Skin of body (tissue), 2 donors: Measurements from ENCODE around the gene USP49. TPM values are rescaled to one million over a fixed set of nuclear protein-coding genes. Genes with fewer than 3 reads are reported as not detected.

Source experiments
- DNase-seq: peaks from one replicate; lab custom pipeline; 2025; lab: John Stamatoyannopoulos, UW
- total RNA-seq: library from RNA; depleted of rRNA; stranded (reverse); fragments of >200 nt; gene quantifications from one replicate; pipeline ENCODE4 v1.2.3, GENCODE V29; 2014

Gene USP49
- total RNA-seq, 1 donor from 2014 or later = 5.0 TPM

- DNase-seq = no peak
Observed at GRCh38 chr6:41759106-41759904, 135.9 kb downstream of the USP49 start.

GRCh38 chr6:41758641-41759035 lies 136.5 kb downstream of the USP49 start:
- no peak for DNase-seq

- DNase-seq = no peak
Observed at GRCh38 chr6:41757931-41758640, 137.1 kb downstream of the USP49 start.

- DNase-seq = no peak
Observed at GRCh38 chr6:41757271-41757670, 137.9 kb downstream of the USP49 start.

- DNase-seq = no peak
Observed at GRCh38 chr6:41756354-41756753, 138.8 kb downstream of the USP49 start.

GRCh38 chr6:41755895-41756294 lies 139.3 kb downstream of the USP49 start:
- no peak for DNase-seq

GRCh38 chr6:41750374-41750773 lies 144.8 kb downstream of the USP49 start:
- no peak for DNase-seq

GRCh38 chr6:41748542-41748941 lies 146.6 kb downstream of the USP49 start:
- no peak for DNase-seq

GRCh38 chr6:41748102-41748477 lies 147.1 kb downstream of the USP49 start:
- DNase-seq = no peak

- DNase-seq = no peak
Observed at GRCh38 chr6:41747256-41748101, 147.7 kb downstream of the USP49 start, which contains the start of gene PGC. TSS of gene PGC (minus strand) at chr6:41747397. CDS start at chr6:41747334, 63 bp downstream.

- no peak for DNase-seq
Observed at GRCh38 chr6:41746107-41746506, 149.1 kb downstream of the USP49 start.

GRCh38 chr6:41744236-41744787 lies 150.9 kb downstream of the USP49 start:
- no peak for DNase-seq

- no peak for DNase-seq
Observed at GRCh38 chr6:41743406-41744235, 151.6 kb downstream of the USP49 start.

- DNase-seq = no peak
Observed at GRCh38 chr6:41741625-41742490, 153.3 kb downstream of the USP49 start.

GRCh38 chr6:41740366-41741162 lies 154.6 kb downstream of the USP49 start:
- no peak for DNase-seq
